GM12874 (cell line): ENCODE measurements around the gene SLIT1.

Experiments used
- CTCF ChIP-seq: IDR thresholded peaks from 2 replicates; pipeline ENCODE4 v1.5.1; 2011; ENCODE audit warnings: low read depth, mild to moderate bottlenecking, control low read depth, low read length, moderate library complexity; ENCODE audit not compliant: insufficient read depth

Gene SLIT1

GRCh38 chr10:97138174-97138573 is 47.6 kb downstream of the SLIT1 start:
- peak; percentile 29; the same call in 1 of the 2 replicates for TF ChIP-seq CTCF

- TF ChIP-seq CTCF: no peak
Measured at GRCh38 chr10:97136756-97137155, 49.0 kb downstream of the SLIT1 start.

GRCh38 chr10:97135464-97135863 is 50.3 kb downstream of the SLIT1 start:
- TF ChIP-seq CTCF: no peak

- no peak for TF ChIP-seq CTCF
Measured at GRCh38 chr10:97134983-97135382, 50.8 kb downstream of the SLIT1 start.

GRCh38 chr10:97134110-97134509 is 51.6 kb downstream of the SLIT1 start:
- TF ChIP-seq CTCF: no peak

- TF ChIP-seq CTCF: no peak
Measured at GRCh38 chr10:97132273-97132672, 53.5 kb downstream of the SLIT1 start.

GRCh38 chr10:97131666-97132065 is 54.1 kb downstream of the SLIT1 start:
- no peak for TF ChIP-seq CTCF

GRCh38 chr10:97131181-97131628 is 54.6 kb downstream of the SLIT1 start:
- TF ChIP-seq CTCF: no peak
